Tibial artery (tissue), 4 donors: Measurements from ENCODE around the gene EMID1.

ENCODE experiments used
- DNase-seq, 2 donors: peaks; one replicate each; pipeline ENCODE4 v3.0.0-alpha.2; 2019
- H3K27ac ChIP-seq, 2 donors: fragments of 200-600 bp; sonication (generic) in 1 of 2; 1 replicate in 1 of 2; 2 replicates in 1 of 2; pipeline ENCODE4 v1.5.1; 2018 to 2019; ENCODE audit warnings: mild to moderate bottlenecking in 1 of 2
- H3K27me3 ChIP-seq, 2 donors: fragments of 200-600 bp; sonication (generic) in 1 of 2; one replicate each; pipeline versions ENCODE4 v1.5.1 to v1.6.0; 2016 to 2019
- H3K36me3 ChIP-seq, 3 donors: fragments of 200-600 bp; sonication (generic) in 2 of 3; one replicate each; pipeline ENCODE4 v1.5.1; 2016 to 2019; ENCODE audit warnings: mild to moderate bottlenecking in 2 of 3
- H3K4me1 ChIP-seq, 4 donors: fragments of 200-600 bp; sonication (generic) in 2 of 4; 1 replicate in 3 of 4; 2 replicates in 1 of 4; pipeline ENCODE4 v1.5.1; 2016 to 2019
- H3K4me3 ChIP-seq, 2 donors: fragments of 200-600 bp; sonication (generic) in 1 of 2; 1 replicate in 1 of 2; 2 replicates in 1 of 2; pipeline ENCODE4 v1.5.1; 2018 to 2019; ENCODE audit warnings: mild to moderate bottlenecking in 2 of 2
- H3K9me3 ChIP-seq, 3 donors: fragments of 200-600 bp; sonication (generic) in 1 of 3; one replicate each; pipeline ENCODE4 v1.5.1; 2016 to 2019
- intact Hi-C: fragments of 100-400 bp; cut with DNase I; formaldehyde crosslinking; loops from one replicate; pipeline ENCODE4 v1.15.0; 2023; ENCODE audit warnings: low total_unique reads
- TF ChIP-seq, protein P1 (sequence below), 2 experiments: fragments of 200-600 bp in 1 of 2; fragments of 450-650 bp in 1 of 2; IDR thresholded peaks; one replicate each; pipeline ENCODE4 v1.5.1; 2017 to 2019; ENCODE audit warnings: antibody characterized with exemption in 2 of 2, mild to moderate bottlenecking in 1 of 2, moderate library complexity in 1 of 2

The EMID1 gene

DNA sequence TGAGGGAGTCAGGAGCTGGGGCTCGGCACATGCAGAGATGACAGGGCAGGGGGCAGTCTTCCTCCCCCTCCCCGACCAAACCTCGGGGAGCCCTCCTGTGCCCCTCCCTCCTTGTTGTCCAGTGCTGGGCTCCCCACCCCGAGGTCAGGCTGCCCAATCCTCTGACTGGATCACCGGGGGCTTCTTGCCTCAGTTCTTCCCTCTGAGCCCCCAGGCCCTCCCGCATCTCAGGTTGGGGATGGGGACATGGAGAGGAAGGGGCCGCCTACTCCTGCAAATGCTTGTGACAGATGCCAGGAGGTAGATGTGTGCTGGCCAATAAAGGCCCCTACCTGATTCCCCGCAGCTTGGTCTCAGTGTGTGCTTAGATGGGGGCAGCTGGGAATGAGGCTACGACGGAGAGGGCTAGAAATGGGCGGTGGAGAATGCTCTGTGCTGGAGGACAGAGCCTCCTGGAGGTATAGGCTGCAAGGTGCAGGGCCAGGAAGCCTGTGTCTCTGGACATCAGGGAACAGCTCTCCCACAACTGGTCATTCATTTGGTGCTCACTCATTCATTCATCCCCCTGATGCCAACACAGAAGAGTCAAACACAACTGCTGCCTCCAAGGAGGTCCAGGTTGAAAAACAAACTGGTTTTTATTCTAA is 53.7 kb downstream of the EMID1 start:
- Histone ChIP-seq H3K9me3 (no peaks in the 10 kb centered on the region), H3K4me1 (no peaks in the 10 kb centered on the region), H3K4me3 (no peak overlapping the region), H3K36me3 (peaks cover 0 to 37% (median 15%) of the 10 kb centered on the region in 3 donors), H3K27me3 (no peaks in the 10 kb centered on the region), H3K27ac (no peak overlapping the region)
- peak in 1 of 2 donors; percentile 47 for DNase-seq
- intact Hi-C loops = no loop called here
- TF ChIP-seq, protein P1, sequence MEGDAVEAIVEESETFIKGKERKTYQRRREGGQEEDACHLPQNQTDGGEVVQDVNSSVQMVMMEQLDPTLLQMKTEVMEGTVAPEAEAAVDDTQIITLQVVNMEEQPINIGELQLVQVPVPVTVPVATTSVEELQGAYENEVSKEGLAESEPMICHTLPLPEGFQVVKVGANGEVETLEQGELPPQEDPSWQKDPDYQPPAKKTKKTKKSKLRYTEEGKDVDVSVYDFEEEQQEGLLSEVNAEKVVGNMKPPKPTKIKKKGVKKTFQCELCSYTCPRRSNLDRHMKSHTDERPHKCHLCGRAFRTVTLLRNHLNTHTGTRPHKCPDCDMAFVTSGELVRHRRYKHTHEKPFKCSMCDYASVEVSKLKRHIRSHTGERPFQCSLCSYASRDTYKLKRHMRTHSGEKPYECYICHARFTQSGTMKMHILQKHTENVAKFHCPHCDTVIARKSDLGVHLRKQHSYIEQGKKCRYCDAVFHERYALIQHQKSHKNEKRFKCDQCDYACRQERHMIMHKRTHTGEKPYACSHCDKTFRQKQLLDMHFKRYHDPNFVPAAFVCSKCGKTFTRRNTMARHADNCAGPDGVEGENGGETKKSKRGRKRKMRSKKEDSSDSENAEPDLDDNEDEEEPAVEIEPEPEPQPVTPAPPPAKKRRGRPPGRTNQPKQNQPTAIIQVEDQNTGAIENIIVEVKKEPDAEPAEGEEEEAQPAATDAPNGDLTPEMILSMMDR (IDR thresholded peaks at IDR 0.05) = no peak

DNA sequence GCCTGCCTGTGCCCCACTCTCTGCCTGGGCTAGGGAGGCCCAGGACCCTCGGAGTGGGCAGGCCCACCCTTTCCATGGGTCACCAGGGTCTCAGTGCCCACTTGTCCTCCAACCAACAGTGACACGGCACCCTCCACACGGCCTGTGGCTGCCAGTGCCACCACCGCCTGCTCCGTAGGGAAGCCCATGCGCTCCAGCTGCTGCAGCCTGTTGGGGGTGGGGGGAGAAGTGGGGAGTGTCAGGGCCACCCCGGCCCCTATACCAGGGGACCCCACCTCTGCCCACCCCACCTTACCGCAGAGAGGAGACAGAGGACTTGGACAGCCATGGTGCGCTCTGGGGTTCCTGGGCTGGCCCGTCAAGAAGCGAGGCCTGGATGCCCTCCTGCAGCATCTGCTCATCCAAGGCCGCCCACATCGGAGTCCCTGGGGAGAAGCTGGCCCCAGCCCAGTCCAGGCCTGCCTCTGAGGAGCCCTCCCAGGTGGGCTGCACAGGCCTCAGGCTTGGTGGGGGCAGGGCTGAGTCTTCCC is 54.4 kb downstream of the EMID1 start:
- H3K4me1 ChIP-seq = no peaks in the 10 kb centered on the region
- DNase-seq = peak in 1 of 2 donors; percentile 53
- no peak overlapping the region for H3K27ac ChIP-seq
- peaks cover 0 to 41% (median 15%) of the 10 kb centered on the region in 3 donors for H3K36me3 ChIP-seq
- no peak overlapping the region for H3K4me3 ChIP-seq
- TF ChIP-seq, protein P1 (IDR thresholded peaks at IDR 0.05) = no peak
- no peaks in the 10 kb centered on the region for H3K27me3 ChIP-seq
- no peaks in the 10 kb centered on the region for H3K9me3 ChIP-seq
- intact Hi-C loops = loop anchor here (5.0 to 10.0 kb wide), 2 partner anchors 375 to 528 kb away; partner anchors contain the start of gene ZNRF3

DNA sequence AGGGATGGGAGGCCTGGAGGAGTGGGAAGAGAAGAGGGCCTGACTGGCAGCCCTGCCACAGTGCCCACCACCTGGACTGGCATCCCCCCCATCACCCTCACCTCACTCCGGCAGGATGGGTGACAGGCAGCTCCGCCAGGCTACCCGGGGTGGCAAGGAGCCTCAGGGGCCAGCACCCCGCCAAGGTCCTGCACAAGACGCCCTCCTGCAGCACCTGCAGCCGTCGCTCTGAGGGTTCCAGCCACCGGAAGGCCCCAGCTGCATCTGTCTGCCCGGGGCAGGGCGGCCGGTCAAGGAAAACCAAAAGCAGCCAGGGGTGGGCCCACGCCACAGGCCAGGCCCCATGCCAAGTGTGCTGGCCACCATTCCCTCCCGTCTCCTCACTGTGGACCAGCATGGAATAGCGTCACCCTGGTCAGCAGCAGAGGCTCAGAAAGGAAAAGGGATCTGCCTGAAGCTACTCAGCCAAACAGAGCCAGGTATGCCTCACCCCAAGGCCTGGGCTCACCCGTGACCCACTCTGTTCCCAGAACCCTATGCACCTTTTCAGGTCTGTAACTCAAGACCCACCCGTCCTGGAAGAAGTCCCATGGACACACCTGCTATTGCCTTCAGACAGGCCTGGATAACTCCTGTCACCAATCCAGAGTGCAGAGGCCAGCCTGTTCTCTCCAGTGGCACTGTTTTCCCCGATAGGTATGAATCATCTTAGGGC is 55.1 kb downstream of the EMID1 start:
- DNase-seq = peak in 1 of 2 donors; percentile 55

DNA sequence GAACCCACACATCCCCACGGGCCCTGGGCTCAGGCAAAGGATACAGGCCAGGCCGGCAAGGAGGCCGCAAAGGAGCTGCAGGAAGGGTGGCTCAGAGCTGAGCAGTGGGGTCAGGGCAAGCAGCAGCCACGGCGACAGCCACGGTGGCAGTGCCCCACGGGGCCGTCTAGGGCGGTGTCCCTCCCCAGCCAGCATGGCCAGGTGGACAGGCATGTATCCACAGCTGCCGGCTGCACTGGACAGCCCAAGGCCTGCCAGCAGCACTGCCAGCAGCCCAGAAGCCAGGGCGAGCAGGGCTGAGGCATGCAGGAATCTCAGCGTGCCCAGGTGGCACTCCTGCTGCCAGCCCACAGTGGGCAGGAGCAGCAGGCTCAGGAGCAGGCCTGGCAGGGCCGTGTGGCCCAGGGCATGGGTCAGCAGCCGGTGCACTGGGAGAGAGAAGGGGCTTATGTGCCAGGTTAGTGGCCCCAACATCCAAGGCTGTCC is 58.1 kb downstream of the EMID1 start:
- peak in 1 of 2 donors; percentile 59 for DNase-seq
- Histone ChIP-seq H3K36me3 (peaks cover 0 to 45% (median 15%) of the 10 kb centered on the region in 3 donors), H3K4me3 (no peak overlapping the region), H3K27me3 (no peaks in the 10 kb centered on the region), H3K9me3 (no peaks in the 10 kb centered on the region), H3K4me1 (peaks cover 0 to 20% (median 11%) of the 10 kb centered on the region in 4 donors), H3K27ac (no peak overlapping the region)
- intact Hi-C loops = loop anchor here (5.0 to 10.0 kb wide), 2 partner anchors 379 to 532 kb away; partner anchors contain the start of gene ZNRF3
- TF ChIP-seq, protein P1 (IDR thresholded peaks at IDR 0.05) = no peak

More for the DNA sequence above, 55.1 kb downstream of the EMID1 start:
- Histone ChIP-seq H3K4me1 (peaks cover 0 to 4% (median 0%) of the 10 kb centered on the region in 4 donors), H3K27me3 (no peaks in the 10 kb centered on the region), H3K4me3 (no peak overlapping the region), H3K27ac (no peak overlapping the region), H3K36me3 (peaks cover 0 to 48% (median 15%) of the 10 kb centered on the region in 3 donors), H3K9me3 (no peaks in the 10 kb centered on the region)
- TF ChIP-seq, protein P1 (IDR thresholded peaks at IDR 0.05) = no peak
- intact Hi-C loops = loop anchor here (5.0 to 10.0 kb wide), 2 partner anchors 376 to 528 kb away; partner anchors contain the start of gene ZNRF3

DNA sequence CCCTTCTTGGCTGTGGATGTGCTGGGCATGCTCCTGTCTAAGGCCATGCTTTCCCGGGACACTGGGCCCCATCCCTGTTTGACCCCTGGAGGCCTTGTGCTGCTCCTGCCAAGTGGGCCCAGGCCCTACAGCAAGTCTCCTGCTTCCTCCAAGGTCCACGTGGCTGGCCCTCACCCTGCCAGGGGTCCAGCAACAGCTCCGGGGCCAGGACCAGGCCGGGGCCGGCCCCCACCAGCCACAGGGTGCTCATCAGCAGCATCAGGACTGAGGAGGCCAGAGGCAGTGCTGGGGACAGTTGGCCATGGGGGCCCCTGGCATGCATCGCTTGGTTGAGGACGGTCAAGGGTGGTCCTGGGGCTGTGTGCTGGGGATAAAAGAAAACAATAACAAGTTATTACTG is 59.6 kb downstream of the EMID1 start:
- intact Hi-C loops = loop anchor here (5.0 to 10.0 kb wide), 2 partner anchors 42 to 381 kb away; partner anchors contain the start of genes GAS2L1 and ZNRF3
- no peaks in the 10 kb centered on the region for H3K9me3 ChIP-seq
- TF ChIP-seq, protein P1 (IDR thresholded peaks at IDR 0.05) = no peak
- H3K27ac ChIP-seq = no peak overlapping the region
- no peaks in the 10 kb centered on the region for H3K27me3 ChIP-seq
- H3K4me1 ChIP-seq = peaks cover 0 to 23% (median 17%) of the 10 kb centered on the region in 4 donors
- H3K4me3 ChIP-seq = no peak overlapping the region
- peak in 1 of 2 donors; percentile 65 for DNase-seq
- H3K36me3 ChIP-seq = peaks cover 0 to 30% (median 2%) of the 10 kb centered on the region in 3 donors
